Body of pancreas (tissue), 4 donors: Measurements from ENCODE around the gene SELENOS. TPM values are rescaled to one million over a fixed set of nuclear protein-coding genes. Genes with fewer than 3 reads are reported as not detected.

Experiments
- ATAC-seq: fragments of 150-250 bp; one replicate; pipeline ENCODE4 v1.9.1; 2016
- DNase-seq, 4 donors: peaks; one replicate each; pipeline ENCODE4 v3.0.0-alpha.2; 2019
- H3K27ac ChIP-seq, 4 donors: fragments of 200-600 bp; sonication (generic); 1 replicate in 3 of 4; 2 replicates in 1 of 4; pipeline versions ENCODE4 v1.5.1 to v1.6.1; 2016 to 2019; ENCODE audit warnings: mild to moderate bottlenecking in 1 of 4, mixed read lengths in 1 of 4, moderate library complexity in 1 of 4
- H3K27me3 ChIP-seq, 2 donors: fragments of 200-600 bp; sonication (generic); one replicate each; pipeline ENCODE4 v1.6.0; 2016; ENCODE audit warnings: mild to moderate bottlenecking in 1 of 2
- H3K36me3 ChIP-seq, 2 donors: fragments of 200-600 bp; sonication (generic); replicated peaks in 1 of 2; 2 replicates each; pipeline ENCODE4 v1.5.1; 2016; ENCODE audit warnings: low read depth in 2 of 2; ENCODE audit not compliant: insufficient read depth in 1 of 2
- H3K4me1 ChIP-seq: fragments of 200-600 bp; sonication (generic); one replicate; pipeline ENCODE4 v1.6.0; 2016
- H3K4me3 ChIP-seq, 2 donors: fragments of 200-600 bp; sonication (generic); 1 replicate in 1 of 2; 2 replicates in 1 of 2; pipeline ENCODE4 v1.5.1; 2016 to 2019
- H3K9me3 ChIP-seq, 3 donors: fragments of 200-600 bp; sonication (generic); 1 replicate in 2 of 3; 2 replicates in 1 of 3; pipeline ENCODE4 v1.5.1; 2016
- POLR2A ChIP-seq, 3 donors: fragments of 450-650 bp; IDR thresholded peaks; one replicate each; pipeline ENCODE4 v1.6.1; 2016; ENCODE audit warnings: antibody characterized with exemption in 3 of 3, mild to moderate bottlenecking in 2 of 3
- WGBS, 2 donors: methylation state at CpG; one replicate each; pipeline ENCODE4 v1.1.5; 2017; 5-methylcytosine and 5-hydroxymethylcytosine counted together
- intact Hi-C: fragments of 100-400 bp; cut with DNase I; formaldehyde crosslinking; loops from one replicate; pipeline ENCODE4 v1.15.1; 2023
- total RNA-seq, 2 donors: library from RNA; depleted of rRNA; stranded (reverse); fragments of >200 nt; gene quantifications; one replicate each; pipeline ENCODE4 v1.1.0, GENCODE V29; 2016
- TF ChIP-seq, protein P1 (sequence below), 7 experiments: fragments of 450-650 bp in 4 of 7; fragments of 200-600 bp in 3 of 7; sonication (generic) in 3 of 7; IDR thresholded peaks; one replicate each; pipeline ENCODE4 v1.5.1; 2016 to 2019; ENCODE audit warnings: antibody characterized with exemption in 7 of 7

Gene SELENOS
- 10 to 100 TPM; 37.2 to 45.1 TPM for total RNA-seq

DNA sequence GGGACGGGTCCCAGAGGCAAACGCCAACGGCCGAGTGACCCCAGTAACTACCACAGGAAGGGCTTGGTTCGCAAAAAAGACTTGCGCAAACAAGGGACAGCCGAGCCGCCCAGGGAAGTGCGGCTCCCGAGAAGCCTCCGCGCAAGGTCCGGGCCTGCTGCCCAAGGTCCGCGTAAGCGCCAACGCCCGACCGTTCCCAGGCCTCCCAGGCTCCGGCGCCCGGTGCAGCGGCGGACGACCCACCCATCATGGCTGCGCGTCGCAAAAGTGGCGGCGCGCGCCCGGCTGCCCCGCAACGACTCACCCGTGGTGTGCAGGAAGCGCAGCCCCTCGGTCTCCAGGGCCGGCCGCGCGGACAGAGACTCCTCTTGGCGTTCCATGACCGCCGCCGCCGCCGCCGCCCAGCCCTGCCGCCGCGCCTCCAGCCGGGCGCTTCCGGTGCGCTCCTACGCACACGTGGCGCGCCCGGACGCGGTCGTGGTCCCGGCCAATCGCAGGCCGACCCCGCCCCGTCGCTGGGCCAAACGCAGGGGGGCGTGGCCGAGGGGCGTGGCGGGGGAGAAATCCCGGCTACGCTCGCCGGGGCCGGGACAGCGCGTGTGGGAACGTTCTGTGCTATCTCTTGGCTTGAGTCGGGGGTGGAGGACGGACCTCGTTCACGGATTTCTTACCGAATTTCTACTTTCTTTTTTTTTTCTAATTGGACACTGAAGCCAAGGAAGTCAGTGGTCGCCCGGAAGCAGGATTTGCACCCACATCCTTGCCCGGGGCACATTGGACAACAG lies at the start of gene SELENOS:
Gene SELENOS (minus strand): TSS at position 448 of the 785 bp plus-strand sequence. CDS start 68 bp downstream, at position 380.
- peak; percentile 80 to 91 (median 86) for TF ChIP-seq POLR2A (IDR thresholded peaks at IDR 0.05)
- TF ChIP-seq, protein P1, sequence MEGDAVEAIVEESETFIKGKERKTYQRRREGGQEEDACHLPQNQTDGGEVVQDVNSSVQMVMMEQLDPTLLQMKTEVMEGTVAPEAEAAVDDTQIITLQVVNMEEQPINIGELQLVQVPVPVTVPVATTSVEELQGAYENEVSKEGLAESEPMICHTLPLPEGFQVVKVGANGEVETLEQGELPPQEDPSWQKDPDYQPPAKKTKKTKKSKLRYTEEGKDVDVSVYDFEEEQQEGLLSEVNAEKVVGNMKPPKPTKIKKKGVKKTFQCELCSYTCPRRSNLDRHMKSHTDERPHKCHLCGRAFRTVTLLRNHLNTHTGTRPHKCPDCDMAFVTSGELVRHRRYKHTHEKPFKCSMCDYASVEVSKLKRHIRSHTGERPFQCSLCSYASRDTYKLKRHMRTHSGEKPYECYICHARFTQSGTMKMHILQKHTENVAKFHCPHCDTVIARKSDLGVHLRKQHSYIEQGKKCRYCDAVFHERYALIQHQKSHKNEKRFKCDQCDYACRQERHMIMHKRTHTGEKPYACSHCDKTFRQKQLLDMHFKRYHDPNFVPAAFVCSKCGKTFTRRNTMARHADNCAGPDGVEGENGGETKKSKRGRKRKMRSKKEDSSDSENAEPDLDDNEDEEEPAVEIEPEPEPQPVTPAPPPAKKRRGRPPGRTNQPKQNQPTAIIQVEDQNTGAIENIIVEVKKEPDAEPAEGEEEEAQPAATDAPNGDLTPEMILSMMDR (IDR thresholded peaks at IDR 0.05), result peak in 1 of 7 experiments; percentile 17
- Histone ChIP-seq H3K4me1 (peaks cover 13% of the 10 kb centered on the region), H3K36me3 (peaks cover 14 to 38% of the 10 kb centered on the region in 2 donors), H3K27ac (peak within 1 kb of the TSS; percentile 73 to 96 (median 90)), H3K27me3 (no peaks in the 10 kb centered on the region), H3K9me3 (no peaks in the 10 kb centered on the region), H3K4me3 (peak within 1 kb of the TSS; percentile 50 to 76)
- intact Hi-C loops, result no loop called here
- DNase-seq (peak; percentile 91 to 94 (median 92)), ATAC-seq (peak; percentile 97)
- 0 to 1% methylated on average over 31 to 91 of the region's 91 CpGs for WGBS, 2 donors

DNA sequence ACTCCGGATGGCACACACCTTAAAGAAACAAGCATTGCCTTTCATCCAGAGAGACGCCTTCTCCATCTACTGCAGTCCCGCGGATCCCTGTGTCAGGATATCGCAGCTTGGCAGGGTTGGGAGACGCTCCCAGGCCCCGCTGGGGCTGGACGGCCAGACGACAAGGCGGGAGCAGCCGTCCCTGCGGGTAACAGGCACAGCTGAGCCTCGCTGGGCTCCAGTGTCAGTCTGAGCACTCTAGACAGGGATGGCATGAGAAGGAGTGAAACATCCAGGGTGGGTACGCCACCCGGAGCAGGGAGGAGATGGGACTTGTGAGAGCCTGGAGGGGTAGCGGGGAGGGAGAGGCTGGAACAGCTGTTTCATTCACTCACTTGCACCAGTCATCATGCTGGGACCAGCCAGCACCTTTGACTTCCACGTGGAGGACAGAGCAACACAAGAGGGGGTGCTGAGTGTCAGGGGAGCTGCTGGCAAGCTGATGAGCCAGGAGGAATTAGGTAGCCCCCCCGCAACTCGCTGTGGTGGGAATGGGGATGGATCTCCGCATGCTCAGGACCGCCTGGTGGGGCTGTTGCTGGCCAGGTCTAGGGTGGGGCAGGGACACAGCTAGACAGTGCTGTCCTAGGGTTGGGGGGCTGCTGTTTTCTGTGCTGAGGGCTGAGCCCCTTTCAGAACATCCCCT lies 49.3 kb upstream of the SELENOS start:
- intact Hi-C loops, result no loop called here

DNA sequence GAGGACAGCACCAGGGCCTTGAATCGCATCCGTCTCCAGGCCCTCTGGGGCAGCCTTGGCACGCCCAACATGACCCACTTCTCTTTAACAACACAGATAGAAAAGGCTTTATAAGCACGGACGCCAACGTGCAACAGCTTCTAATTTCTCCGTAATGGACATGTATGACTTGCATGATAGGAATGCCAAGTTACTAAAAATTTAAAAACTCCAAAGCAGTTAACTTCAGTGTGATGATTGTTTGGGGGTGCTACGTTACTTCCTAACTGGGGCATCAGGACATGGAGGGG lies 48.7 kb upstream of the SELENOS start:
- WGBS, 2 donors, result 88 to 91% methylated on average over 8 of the region's 8 CpGs
- no peak for TF ChIP-seq POLR2A (IDR thresholded peaks at IDR 0.05)
- TF ChIP-seq, protein P1 (IDR thresholded peaks at IDR 0.05), result no peak
- no peak overlapping the region for H3K27ac ChIP-seq
- no peaks in the 10 kb centered on the region for H3K9me3 ChIP-seq
- no peak for ATAC-seq
- DNase-seq, result no peak
- intact Hi-C loops, result no loop called here
- no peaks in the 10 kb centered on the region for H3K4me1 ChIP-seq
- H3K36me3 ChIP-seq, result no peaks in the 10 kb centered on the region
- no peaks in the 10 kb centered on the region for H3K27me3 ChIP-seq
- no peak overlapping the region for H3K4me3 ChIP-seq

More for the DNA sequence above, 49.3 kb upstream of the SELENOS start:
- TF ChIP-seq, protein P1 (IDR thresholded peaks at IDR 0.05), result no peak
- no peak for TF ChIP-seq POLR2A (IDR thresholded peaks at IDR 0.05)
- Histone ChIP-seq H3K27ac (no peak overlapping the region), H3K36me3 (no peaks in the 10 kb centered on the region), H3K27me3 (no peaks in the 10 kb centered on the region), H3K4me3 (no peak overlapping the region), H3K9me3 (no peaks in the 10 kb centered on the region), H3K4me1 (no peaks in the 10 kb centered on the region)
- DNase-seq (peak in 1 of 4 donors; percentile 4), ATAC-seq (no peak)
- WGBS, 2 donors, result 82 to 85% methylated on average over 9 to 19 of the region's 21 CpGs

DNA sequence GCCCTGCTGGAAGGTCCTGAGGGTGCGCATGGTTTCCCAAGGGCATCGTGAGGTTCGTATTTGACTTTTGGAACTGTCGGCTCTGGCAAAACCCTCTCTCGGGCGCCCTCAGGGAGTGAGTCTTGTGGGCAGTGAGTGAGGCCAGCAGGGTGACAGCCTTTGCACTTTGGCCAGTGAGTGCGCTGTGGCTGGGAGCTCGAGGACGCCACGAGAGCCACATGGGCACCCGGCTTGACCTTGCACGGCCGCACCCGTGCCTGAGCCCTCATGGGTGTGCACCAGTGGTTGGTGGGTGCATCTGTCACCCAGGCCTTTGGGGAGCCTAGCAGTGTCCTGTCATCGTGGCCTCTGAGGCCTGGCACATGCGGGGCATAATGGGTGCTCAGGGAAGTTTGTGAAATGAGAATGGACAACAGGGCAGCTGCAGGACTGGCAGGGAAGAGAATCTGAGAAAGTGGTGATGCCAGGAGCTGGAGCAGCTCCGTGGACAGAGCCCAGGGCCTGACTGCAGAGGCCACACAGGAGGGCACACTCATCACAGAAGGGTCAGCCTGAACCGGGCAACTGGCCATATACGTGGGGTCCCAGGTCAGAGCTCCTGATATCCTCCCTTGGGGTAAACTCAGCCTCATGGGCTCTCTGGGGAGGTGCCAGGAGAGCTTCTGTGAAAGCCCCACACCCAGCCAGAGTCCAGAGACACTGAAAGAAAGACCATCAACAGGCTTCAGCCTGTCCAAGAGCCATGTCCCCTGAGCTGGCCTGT lies 48.2 kb upstream of the SELENOS start:
- intact Hi-C loops, result no loop called here
- Histone ChIP-seq H3K9me3 (no peaks in the 10 kb centered on the region), H3K27me3 (no peaks in the 10 kb centered on the region), H3K4me1 (no peaks in the 10 kb centered on the region), H3K27ac (no peak overlapping the region), H3K4me3 (no peak overlapping the region), H3K36me3 (no peaks in the 10 kb centered on the region)
- TF ChIP-seq POLR2A (IDR thresholded peaks at IDR 0.05), result no peak
- TF ChIP-seq, protein P1 (IDR thresholded peaks at IDR 0.05), result no peak
- ATAC-seq (no peak), DNase-seq (peak in 1 of 4 donors; percentile 7)
- WGBS, 2 donors, result 85 to 89% methylated on average over 6 to 18 of the region's 19 CpGs
